HepG2 (cell line): ENCODE results near the gene AP4E1.

Experiments used
- AKAP8 ChIP-seq: sonication (generic); formaldehyde crosslinking; IDR thresholded peaks from 2 replicates; pipeline ENCODE4 v1.5.1; 2020; ENCODE audit warnings: mild to moderate bottlenecking, missing genetic modification reagents
- TAF1 ChIP-seq: sonication (generic); formaldehyde crosslinking; IDR thresholded peaks from 2 replicates; pipeline ENCODE4 v1.4.0; 2020; ENCODE audit warnings: missing genetic modification reagents
- YEATS2 ChIP-seq: sonication (generic); formaldehyde crosslinking; IDR thresholded peaks from 2 replicates; pipeline ENCODE4 v1.4.0; 2020; ENCODE audit warnings: missing genetic modification reagents, borderline replicate concordance
- YY1 ChIP-seq: IDR thresholded peaks from 2 replicates; pipeline ENCODE4 v1.6.1; 2011; ENCODE audit warnings: low read length, low read depth, moderate library complexity, mild to moderate bottlenecking; ENCODE audit not compliant: insufficient read depth, insufficient replicate concordance
- ZNF441 ChIP-seq: sonication (generic); formaldehyde crosslinking; IDR thresholded peaks from 2 replicates; pipeline ENCODE4 v1.7.0; 2021; ENCODE audit warnings: missing genetic modification reagents, borderline replicate concordance
- TF ChIP-seq, protein P1 (sequence below): sonication (generic); formaldehyde crosslinking; IDR thresholded peaks from 2 replicates; pipeline ENCODE4 v1.4.0; 2020; ENCODE audit warnings: missing genetic modification reagents
- TF ChIP-seq, protein P2 (sequence below): sonication (generic); formaldehyde crosslinking; IDR thresholded peaks from 2 replicates; pipeline ENCODE4 v1.5.0; 2020; ENCODE audit warnings: mild to moderate bottlenecking, missing genetic modification reagents, moderate library complexity

DNA sequence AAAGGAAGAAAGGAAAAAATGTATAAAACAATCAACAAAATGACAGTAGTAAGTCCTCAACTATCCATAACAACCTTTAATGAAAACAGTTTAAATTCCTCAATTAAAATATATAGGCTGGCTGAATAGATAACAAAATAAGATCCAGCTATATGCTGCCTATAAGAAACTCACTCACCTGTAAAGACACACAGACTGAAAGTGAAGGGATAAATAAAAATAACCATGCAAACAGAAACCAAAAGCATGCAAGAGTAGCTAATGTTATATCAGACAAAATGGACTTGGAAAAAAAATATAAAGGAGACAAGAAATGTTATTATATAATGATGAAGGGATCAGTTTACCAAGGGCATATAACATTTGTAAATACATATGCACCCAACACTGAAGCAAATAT lies 51.2 kb downstream of the AP4E1 start:
- TF ChIP-seq YEATS2 (CRISPR knock-in tag) (no peak), TAF1 (CRISPR knock-in tag) (no peak), AKAP8 (CRISPR knock-in tag) (no peak), YY1 (no peak), ZNF441 (CRISPR knock-in tag) (no peak)
- TF ChIP-seq, protein P1, sequence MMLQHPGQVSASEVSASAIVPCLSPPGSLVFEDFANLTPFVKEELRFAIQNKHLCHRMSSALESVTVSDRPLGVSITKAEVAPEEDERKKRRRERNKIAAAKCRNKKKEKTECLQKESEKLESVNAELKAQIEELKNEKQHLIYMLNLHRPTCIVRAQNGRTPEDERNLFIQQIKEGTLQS, result no peak
- TF ChIP-seq, protein P2, sequence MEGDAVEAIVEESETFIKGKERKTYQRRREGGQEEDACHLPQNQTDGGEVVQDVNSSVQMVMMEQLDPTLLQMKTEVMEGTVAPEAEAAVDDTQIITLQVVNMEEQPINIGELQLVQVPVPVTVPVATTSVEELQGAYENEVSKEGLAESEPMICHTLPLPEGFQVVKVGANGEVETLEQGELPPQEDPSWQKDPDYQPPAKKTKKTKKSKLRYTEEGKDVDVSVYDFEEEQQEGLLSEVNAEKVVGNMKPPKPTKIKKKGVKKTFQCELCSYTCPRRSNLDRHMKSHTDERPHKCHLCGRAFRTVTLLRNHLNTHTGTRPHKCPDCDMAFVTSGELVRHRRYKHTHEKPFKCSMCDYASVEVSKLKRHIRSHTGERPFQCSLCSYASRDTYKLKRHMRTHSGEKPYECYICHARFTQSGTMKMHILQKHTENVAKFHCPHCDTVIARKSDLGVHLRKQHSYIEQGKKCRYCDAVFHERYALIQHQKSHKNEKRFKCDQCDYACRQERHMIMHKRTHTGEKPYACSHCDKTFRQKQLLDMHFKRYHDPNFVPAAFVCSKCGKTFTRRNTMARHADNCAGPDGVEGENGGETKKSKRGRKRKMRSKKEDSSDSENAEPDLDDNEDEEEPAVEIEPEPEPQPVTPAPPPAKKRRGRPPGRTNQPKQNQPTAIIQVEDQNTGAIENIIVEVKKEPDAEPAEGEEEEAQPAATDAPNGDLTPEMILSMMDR (CRISPR knock-in tag), result no peak
